Forelimb muscle (tissue), 1 donor: ENCODE data around the gene FBXO8. TPM values are rescaled to one million over a fixed set of nuclear protein-coding genes. Genes with fewer than 3 reads are reported as not detected.
A peak's percentile ranks its signal among the peaks of the same experiment; 100 is the strongest.
"Not testable (repeated sequence)": the region's sequence is repeated elsewhere in the genome, so short reads cannot be mapped to it uniquely, and the experiment has no call there.

Source experiments
- DNase-seq: peaks from one replicate; pipeline ENCODE4 v3.0.0-alpha.2; 2013; ENCODE audit warnings: low read depth
- polyA plus RNA-seq: library from polyadenylated mRNA; unstranded; fragments of 120-200 nt; gene quantifications from one replicate; pipeline ENCODE4 v1.2.1, GENCODE V29; 2013; ENCODE audit not compliant: insufficient read length

The FBXO8 gene
- 14.6 TPM for polyA plus RNA-seq

DNA sequence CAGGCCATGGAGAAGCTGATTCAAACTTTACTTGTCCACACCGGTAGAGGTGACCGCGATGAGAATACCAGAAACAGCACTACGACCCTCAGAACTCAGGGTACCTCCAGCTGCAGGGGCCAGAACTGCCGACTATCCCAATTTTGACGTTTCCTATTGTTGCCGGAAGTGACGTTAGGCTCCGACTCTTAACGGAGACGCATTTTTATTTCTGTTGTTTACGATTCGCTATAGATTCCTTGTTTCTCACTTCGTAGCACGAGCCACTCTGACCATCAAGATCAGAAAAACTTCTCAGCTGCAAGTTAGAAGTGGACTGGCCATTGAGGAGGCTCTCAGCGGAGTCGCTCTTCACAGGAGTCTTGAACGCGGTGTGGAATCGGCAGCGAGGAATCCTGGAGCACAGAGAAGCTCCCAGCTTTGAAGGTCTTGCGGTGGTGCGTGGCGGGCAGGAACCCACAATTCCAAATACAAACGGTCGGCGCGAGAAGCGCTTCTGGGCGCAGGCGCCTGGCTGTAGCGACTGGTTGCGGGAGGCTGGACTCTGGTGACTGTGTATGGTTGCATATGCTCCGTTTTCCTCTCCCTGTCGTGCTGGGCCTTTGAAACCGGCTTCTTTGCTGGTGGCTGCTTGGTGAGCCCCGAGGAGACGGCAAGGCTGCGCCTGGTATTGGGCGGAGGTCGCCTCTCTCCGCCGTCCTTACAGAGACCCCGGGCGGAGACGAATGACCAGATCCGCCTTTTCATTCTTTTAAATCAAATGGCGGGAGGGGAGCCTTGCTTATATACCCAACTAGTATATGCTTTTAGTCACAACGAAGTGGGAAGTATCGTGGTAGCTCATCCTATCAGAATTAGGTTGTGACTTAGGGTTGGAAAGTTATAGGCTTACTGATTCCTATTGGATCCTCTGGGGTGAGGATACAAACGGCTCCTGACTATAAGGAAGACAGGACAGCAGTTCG is at the start of gene FBXO8, which contains the start of gene CEP44:
FBXO8 (minus strand) TSS at position 161 of the 965 bp plus-strand sequence. CDS start 20,575 bp downstream, outside the sequence.
CEP44 (plus strand) TSS at position 405 of the 965 bp plus-strand sequence. CDS start 15,211 bp downstream, outside the sequence.
- peak; percentile 78 for DNase-seq

GRCh38 chr4:174332741-174333493 is 49.5 kb upstream of the FBXO8 start:
- DNase-seq, result no peak

DNA sequence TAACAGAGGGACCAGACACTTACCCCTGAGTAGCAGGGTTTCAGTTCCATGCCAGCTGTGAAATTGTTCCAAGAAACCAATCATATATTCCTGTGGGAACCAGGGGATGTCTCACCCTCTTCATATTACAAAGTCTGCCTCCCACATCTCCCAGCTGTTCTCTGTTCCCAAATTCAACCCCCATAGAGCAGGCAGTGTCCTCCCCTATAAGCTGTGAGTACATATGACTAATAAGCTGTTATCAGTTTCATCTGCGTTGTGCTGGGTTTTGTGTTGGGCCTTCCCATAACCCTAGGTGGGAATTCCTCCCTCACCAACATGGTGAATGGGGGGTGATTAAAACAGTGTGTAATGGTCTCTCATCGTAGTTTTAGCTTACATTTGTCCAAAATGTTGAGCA is 41.3 kb upstream of the FBXO8 start:
- no peak for DNase-seq

DNA sequence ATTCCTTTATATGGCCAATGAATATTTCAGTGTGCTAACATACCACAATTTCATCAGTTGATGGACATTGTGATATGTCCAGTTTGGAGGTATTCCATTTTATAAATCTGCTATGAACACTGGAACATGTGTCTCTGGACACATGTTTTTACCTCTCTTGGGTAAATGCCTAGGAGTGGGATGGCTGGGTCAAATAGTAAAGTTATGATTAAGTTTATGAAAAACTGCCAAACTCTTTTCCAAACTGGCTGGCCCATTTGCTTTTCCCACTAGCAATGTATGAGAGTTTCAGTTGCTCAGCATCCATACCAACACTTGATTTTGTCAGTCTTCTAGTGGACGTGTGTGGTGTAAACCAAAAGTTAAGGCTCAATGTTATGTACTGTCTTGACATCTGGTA is 40.8 kb upstream of the FBXO8 start:
- no peak for DNase-seq

GRCh38 chr4:174320494-174321199 is 37.2 kb upstream of the FBXO8 start:
- DNase-seq, result no peak

- DNase-seq, result peak; percentile 16
Observed at GRCh38 chr4:174318829-174319764, 35.6 kb upstream of the FBXO8 start.

- DNase-seq, result no peak
Observed at GRCh38 chr4:174317531-174317930, 34.1 kb upstream of the FBXO8 start.

- no peak for DNase-seq
Observed at GRCh38 chr4:174316954-174317353, 33.5 kb upstream of the FBXO8 start.

GRCh38 chr4:174316546-174316945 is 33.1 kb upstream of the FBXO8 start:
- DNase-seq, result no peak

DNA sequence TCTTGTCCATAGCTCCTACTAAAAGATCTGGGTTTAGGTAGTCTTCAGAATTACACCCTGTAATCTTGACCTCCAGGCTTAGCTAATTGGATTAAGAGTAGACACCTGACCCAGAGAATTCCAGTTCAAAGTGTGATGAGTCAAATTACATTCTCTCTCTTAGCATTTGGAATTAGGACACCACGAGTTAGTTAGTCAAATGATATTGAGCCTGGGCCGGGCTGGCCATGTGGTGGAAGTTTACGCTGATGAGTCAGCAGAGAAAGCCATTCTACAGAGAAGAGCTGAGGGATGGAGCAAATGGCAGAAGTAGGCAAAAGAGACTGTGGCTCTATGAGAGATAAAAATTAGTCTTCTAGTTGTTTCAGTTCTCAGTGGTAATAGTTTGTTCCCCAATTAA is 31.3 kb upstream of the FBXO8 start:
- no peak for DNase-seq

GRCh38 chr4:174314274-174314673 is 30.8 kb upstream of the FBXO8 start:
- no peak for DNase-seq

DNA sequence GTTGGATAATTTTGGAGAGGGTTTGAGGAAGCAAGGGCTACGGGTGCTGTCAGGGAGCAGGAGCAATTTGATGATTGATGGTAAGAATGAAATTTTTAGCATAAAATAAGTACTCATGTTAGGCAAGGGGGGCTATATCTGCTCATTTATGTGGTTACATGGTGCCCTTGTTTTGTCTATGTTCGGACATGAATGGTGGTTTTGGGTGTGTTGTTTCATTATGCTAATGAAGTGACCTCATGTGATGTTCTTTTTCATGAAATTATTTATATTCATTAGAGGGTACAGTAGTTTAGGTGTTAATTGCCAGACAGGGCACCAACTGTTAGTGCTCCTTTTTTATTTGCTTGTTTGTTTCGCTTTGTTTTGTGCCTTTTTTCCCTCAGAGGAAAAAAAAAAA is 29.5 kb upstream of the FBXO8 start:
- DNase-seq, result no peak

GRCh38 chr4:174307694-174308093 is 24.2 kb upstream of the FBXO8 start:
- DNase-seq, result no peak

GRCh38 chr4:174305961-174306360 is 22.5 kb upstream of the FBXO8 start:
- DNase-seq, result no peak

- no peak for DNase-seq
Observed at GRCh38 chr4:174304664-174305063, 21.2 kb upstream of the FBXO8 start.

- no peak for DNase-seq
Observed at GRCh38 chr4:174303687-174304086, 20.2 kb upstream of the FBXO8 start.

- not testable (repeated sequence) for DNase-seq
Observed at GRCh38 chr4:174295142-174295541, 11.7 kb upstream of the FBXO8 start.

- not testable (repeated sequence) for DNase-seq
Observed at GRCh38 chr4:174294641-174295040, 11.2 kb upstream of the FBXO8 start.

- DNase-seq, result no peak
Observed at GRCh38 chr4:174292473-174292872, 9.0 kb upstream of the FBXO8 start.

- DNase-seq, result no peak
Observed at GRCh38 chr4:174286870-174287269, 3.4 kb upstream of the FBXO8 start.

DNA sequence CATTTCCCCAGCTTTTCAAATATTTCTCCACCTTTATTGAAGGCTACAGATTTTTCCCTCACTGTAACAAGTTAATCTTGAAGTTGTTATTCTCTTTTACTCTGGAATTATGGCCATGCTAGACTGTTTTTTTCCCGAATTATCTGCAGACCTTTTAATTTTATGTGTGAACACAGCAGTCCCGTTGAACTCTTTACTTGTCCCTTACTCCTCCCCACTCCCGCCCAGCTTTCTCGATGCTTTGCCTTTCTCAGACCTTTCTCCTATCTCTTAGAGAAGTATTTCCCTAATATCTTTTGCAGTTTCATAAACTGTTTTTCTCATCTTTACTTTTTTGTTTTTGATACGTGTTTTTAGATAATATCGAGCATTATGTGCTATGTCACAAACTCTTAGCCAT is 1.0 kb upstream of the FBXO8 start:
- no peak for DNase-seq
